HCT116 (cell line): ENCODE data around the gene GALNT18. TPM values are rescaled to one million over a fixed set of nuclear protein-coding genes. Genes with fewer than 3 reads are reported as not detected.

Experiments used
- ATAC-seq: fragments of 200-7000 bp; cut with Tn5 transposase; 2 replicates; pipeline ENCODE4 v1.9.1; 2020; ENCODE audit warnings: mild to moderate bottlenecking, moderate library complexity
- BruUV-seq: library from RNA; stranded (reverse); fragments of 400-500 nt; replicated peaks from 2 replicates; lab custom pipeline; 2021; lab: Mats Ljungman, UMichigan
- CTCF ChIA-PET: fragments of 300-600 bp; sonication (Branson Sonifier 250); formaldehyde crosslinking; loops from one replicate; lab custom pipeline; 2021; ENCODE audit warnings: antibody characterized with exemption; lab: Charles Lee
- POLR2A ChIA-PET: fragments of 300-600, 350-600 bp; sonication (Branson Sonifier 250); formaldehyde crosslinking; loops from one replicate; lab custom pipeline; 2021; ENCODE audit warnings: antibody characterized with exemption; lab: Charles Lee
- RAD21 ChIA-PET, 2 experiments: fragments of 300-600 bp; sonication (Branson Sonifier 250); formaldehyde crosslinking; loops; one replicate each; lab custom pipeline; 2023; ENCODE audit warnings: low total read pairs in 2 of 2; ENCODE audit not compliant: uncharacterized antibody in 2 of 2, unreplicated experiment in 2 of 2, low non-redundant PET in 1 of 2; lab: Charles Lee
- DNase-seq: peaks from one replicate; pipeline ENCODE4 v3.0.0-alpha.2; 2010; ENCODE audit warnings: low read depth, low spot score
- H2AFZ ChIP-seq: fragments of 200-600 bp; shearing (Covaris generic), sonication (generic); 2 replicates; pipeline ENCODE4 v1.6.1; 2017; ENCODE audit warnings: low read depth, mixed run types, mixed read lengths, antibody characterized with exemption, low read length; ENCODE audit not compliant: poor library complexity, severe bottlenecking
- H3K27ac ChIP-seq: 2 replicates; pipeline ENCODE4 v1.5.1; 2012; ENCODE audit warnings: low read depth, low read length
- H3K27me3 ChIP-seq: fragments of 200-600 bp; sonication (generic); 2 replicates; pipeline ENCODE4 v1.6.1; 2016; ENCODE audit warnings: mixed run types, low read length, mixed read lengths; ENCODE audit not compliant: insufficient read depth
- H3K36me3 ChIP-seq, 2 experiments: fragments of 200-500 bp in 1 of 2; fragments of 200-600 bp in 1 of 2; sonication (Bioruptor generic) in 1 of 2; sonication (generic) in 1 of 2; 2 replicates each; pipeline versions ENCODE4 v1.5.1 to v1.6.1; 2014 to 2016; ENCODE audit warnings: low read length in 2 of 2, inconsistent platforms in 1 of 2, mixed read lengths in 1 of 2, mixed run types in 1 of 2; ENCODE audit not compliant: insufficient read depth in 2 of 2, control insufficient read depth in 1 of 2
- H3K4me1 ChIP-seq, 2 experiments: fragments of 200-600 bp in 1 of 2; sonication (generic) in 1 of 2; 2 replicates each; pipeline versions ENCODE4 v1.5.1 to v1.6.1; 2012 to 2017; ENCODE audit warnings: low read length in 2 of 2, inconsistent platforms in 1 of 2, mild to moderate bottlenecking in 1 of 2, mixed read lengths in 1 of 2, mixed run types in 1 of 2, moderate library complexity in 1 of 2; ENCODE audit not compliant: insufficient read depth in 2 of 2, control insufficient read depth in 1 of 2
- H3K4me2 ChIP-seq: fragments of 200-600 bp; sonication (generic); 2 replicates; pipeline ENCODE4 v1.6.1; 2017; ENCODE audit warnings: mixed run types, low read length, mixed read lengths
- H3K4me3 ChIP-seq, 2 experiments: fragments of 200-600 bp in 1 of 2; sonication (generic) in 1 of 2; replicated peaks in 1 of 2; 2 replicates each; pipeline ENCODE4 v1.5.1; 2011 to 2016; ENCODE audit warnings: low read length in 2 of 2, control low read depth in 1 of 2, low read depth in 1 of 2, mild to moderate bottlenecking in 1 of 2, mixed read lengths in 1 of 2, mixed run types in 1 of 2
- H3K79me2 ChIP-seq: fragments of 200-600 bp; sonication (generic); 2 replicates; pipeline ENCODE4 v1.6.1; 2017; ENCODE audit warnings: mild to moderate bottlenecking, mixed run types, low read length, moderate library complexity, mixed read lengths; ENCODE audit not compliant: insufficient read depth
- H3K9ac ChIP-seq: fragments of 200-600 bp; sonication (generic); 2 replicates; pipeline ENCODE4 v1.6.1; 2016; ENCODE audit warnings: low read length, mixed read lengths
- H3K9me2 ChIP-seq: fragments of 200-600 bp; sonication (generic), shearing (Covaris generic); 2 replicates; pipeline ENCODE4 v1.6.1; 2017; ENCODE audit warnings: mixed run types, mild to moderate bottlenecking, moderate library complexity; ENCODE audit not compliant: insufficient read depth
- H3K9me3 ChIP-seq, 2 experiments: fragments of 200-500 bp in 1 of 2; fragments of 200-600 bp in 1 of 2; sonication (Bioruptor generic) in 1 of 2; sonication (generic) in 1 of 2; 2 replicates each; pipeline ENCODE4 v1.6.1; 2014 to 2017; ENCODE audit warnings: low read length in 2 of 2, mixed read lengths in 2 of 2, inconsistent platforms in 1 of 2, low read depth in 1 of 2, mild to moderate bottlenecking in 1 of 2, mixed run types in 1 of 2, moderate library complexity in 1 of 2; ENCODE audit not compliant: control insufficient read depth in 1 of 2, insufficient read depth in 1 of 2
- H4K20me1 ChIP-seq: fragments of 200-600 bp; sonication (generic), shearing (Covaris generic); 2 replicates; pipeline ENCODE4 v1.6.1; 2017; ENCODE audit warnings: mixed run types, mild to moderate bottlenecking, moderate library complexity; ENCODE audit not compliant: insufficient read depth
- CBX3 ChIP-seq: IDR thresholded peaks from 2 replicates; pipeline ENCODE4 v1.6.1; 2012; ENCODE audit warnings: low read depth
- EZH2phosphoT487 ChIP-seq: fragments of 200-600 bp; IDR thresholded peaks from 2 replicates; pipeline ENCODE4 v1.6.1; 2018; ENCODE audit warnings: antibody characterized with exemption, borderline replicate concordance
- intact Hi-C: fragments of 100-400 bp; cut with micrococcal nuclease; formaldehyde crosslinking; loops from 2 replicates; pipeline ENCODE4 v1.10.0; 2022
- total RNA-seq: library from RNA; stranded (reverse); gene quantifications from one replicate; pipeline ENCODE4 v1.2.1, GENCODE V29; 2021; ENCODE audit not compliant: unreplicated experiment
- TF ChIP-seq, protein P1 (sequence below), 3 experiments: fragments of 200-600 bp in 1 of 3; sonication (generic) in 1 of 3; IDR thresholded peaks in 2 of 3; conservative IDR thresholded peaks in 1 of 3; 2 replicates each; pipeline ENCODE4 v1.5.1; 2012 to 2017; ENCODE audit warnings: low read depth in 2 of 3, low read length in 2 of 3, antibody characterized with exemption in 1 of 3, borderline replicate concordance in 1 of 3, control low read depth in 1 of 3, mild to moderate bottlenecking in 1 of 3, mixed read lengths in 1 of 3, mixed run types in 1 of 3, moderate library complexity in 1 of 3; ENCODE audit not compliant: insufficient read depth in 1 of 3
- TF ChIP-seq, protein P2 (sequence below): IDR thresholded peaks from 2 replicates; pipeline ENCODE4 v1.6.1; 2012
- TF ChIP-seq, protein P3 (sequence below): IDR thresholded peaks from 2 replicates; pipeline ENCODE4 v1.6.1; 2011; ENCODE audit warnings: mild to moderate bottlenecking, low read length, moderate library complexity; ENCODE audit not compliant: insufficient replicate concordance; ENCODE audit errors: extremely low read depth
- TF ChIP-seq, protein P4 (sequence below): IDR thresholded peaks from 2 replicates; pipeline ENCODE4 v1.6.1; 2012

GALNT18 gene
- total RNA-seq, 1 experiment from 2014 or later = 19.9 TPM

DNA sequence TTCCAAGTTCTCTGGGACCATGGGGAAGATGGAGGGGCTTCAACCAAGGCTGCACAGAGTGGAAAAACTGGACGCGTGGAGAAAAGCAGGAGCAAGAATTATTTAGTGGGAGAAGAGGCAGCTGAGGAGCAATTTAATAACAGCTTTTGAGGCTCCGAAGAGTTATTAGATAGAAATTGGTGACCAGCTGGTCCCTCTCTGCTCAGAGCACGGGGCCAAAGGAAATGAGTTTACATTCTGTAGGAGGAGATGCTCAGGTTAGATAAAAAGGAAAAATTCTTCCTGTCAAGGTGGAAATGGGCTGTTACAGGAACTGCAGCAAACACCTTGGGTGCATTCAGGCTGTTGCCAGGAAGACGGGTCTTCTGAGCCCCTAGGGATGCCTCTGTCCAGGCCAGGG, 47.0 kb upstream of the GALNT18 start:
- H3K4me3 ChIP-seq = no peak overlapping the region
- intact Hi-C loops = no loop called here
- no peak overlapping the region for H3K9ac ChIP-seq

DNA sequence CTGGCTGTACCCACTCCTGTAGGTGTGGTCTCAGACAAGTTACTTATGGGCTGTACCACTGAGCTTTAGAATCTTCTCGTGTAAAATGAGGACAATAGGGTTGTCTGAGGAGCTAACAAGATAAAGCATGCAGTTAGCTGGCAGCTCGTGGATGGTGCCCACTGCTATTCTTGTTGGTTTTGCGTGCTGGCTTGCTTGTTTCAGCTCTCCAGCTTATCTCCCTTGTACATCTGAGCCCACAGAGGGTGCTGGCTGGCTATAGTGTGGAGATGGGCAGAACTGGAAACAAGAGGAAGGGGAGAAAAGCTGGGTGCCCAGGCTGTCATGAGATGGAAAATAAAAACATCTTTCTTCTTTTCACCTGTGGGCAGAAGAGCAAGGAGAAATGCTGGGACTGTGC, 46.5 kb upstream of the GALNT18 start:
- H3K27ac ChIP-seq = no peak overlapping the region
- DNase-seq (no peak), ATAC-seq (no peak)
- H3K79me2 ChIP-seq = no peaks in the 10 kb centered on the region
- CTCF ChIA-PET = no interaction called here
- no peak overlapping the region for H2AFZ ChIP-seq
- H3K9ac ChIP-seq = no peak overlapping the region
- RAD21 ChIA-PET = no interaction called here
- H3K4me3 ChIP-seq = no peak overlapping the region
- intact Hi-C loops = no loop called here
- peaks cover 6% of the 10 kb centered on the region; the same call in 1 of the 2 replicates for H3K27me3 ChIP-seq
- H3K4me2 ChIP-seq = no peak overlapping the region
- TF ChIP-seq, protein P1, sequence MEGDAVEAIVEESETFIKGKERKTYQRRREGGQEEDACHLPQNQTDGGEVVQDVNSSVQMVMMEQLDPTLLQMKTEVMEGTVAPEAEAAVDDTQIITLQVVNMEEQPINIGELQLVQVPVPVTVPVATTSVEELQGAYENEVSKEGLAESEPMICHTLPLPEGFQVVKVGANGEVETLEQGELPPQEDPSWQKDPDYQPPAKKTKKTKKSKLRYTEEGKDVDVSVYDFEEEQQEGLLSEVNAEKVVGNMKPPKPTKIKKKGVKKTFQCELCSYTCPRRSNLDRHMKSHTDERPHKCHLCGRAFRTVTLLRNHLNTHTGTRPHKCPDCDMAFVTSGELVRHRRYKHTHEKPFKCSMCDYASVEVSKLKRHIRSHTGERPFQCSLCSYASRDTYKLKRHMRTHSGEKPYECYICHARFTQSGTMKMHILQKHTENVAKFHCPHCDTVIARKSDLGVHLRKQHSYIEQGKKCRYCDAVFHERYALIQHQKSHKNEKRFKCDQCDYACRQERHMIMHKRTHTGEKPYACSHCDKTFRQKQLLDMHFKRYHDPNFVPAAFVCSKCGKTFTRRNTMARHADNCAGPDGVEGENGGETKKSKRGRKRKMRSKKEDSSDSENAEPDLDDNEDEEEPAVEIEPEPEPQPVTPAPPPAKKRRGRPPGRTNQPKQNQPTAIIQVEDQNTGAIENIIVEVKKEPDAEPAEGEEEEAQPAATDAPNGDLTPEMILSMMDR (IDR thresholded peaks at IDR 0.05 in 2 of 3, conservative IDR thresholded peaks at IDR 0.05 in 1 of 3; ENCODE audit: borderline replicate concordance in 1 of 3, insufficient read depth in 1 of 3, low read depth in 2 of 3, low read length in 2 of 3) = no peak
- no peak for TF ChIP-seq EZH2phosphoT487
- TF ChIP-seq, all 23 proteins: peak for 0
- H4K20me1 ChIP-seq = no peaks in the 10 kb centered on the region
- no peaks in the 10 kb centered on the region for H3K36me3 ChIP-seq
- POLR2A ChIA-PET = no interaction called here
- BruUV-seq = no TSS peak
- H3K4me1 ChIP-seq = no peaks in the 10 kb centered on the region
- H3K9me3 ChIP-seq = no peaks in the 10 kb centered on the region
- H3K9me2 ChIP-seq = no peaks in the 10 kb centered on the region

More for the DNA sequence above, 47.0 kb upstream of the GALNT18 start:
- no peak for DNase-seq
- ChIA-PET CTCF (no interaction called here), RAD21 (no interaction called here), POLR2A (no interaction called here)
- no peaks in the 10 kb centered on the region for H3K4me1 ChIP-seq
- no TSS peak for BruUV-seq
- H3K36me3 ChIP-seq = no peaks in the 10 kb centered on the region
- TF ChIP-seq, protein P2, sequence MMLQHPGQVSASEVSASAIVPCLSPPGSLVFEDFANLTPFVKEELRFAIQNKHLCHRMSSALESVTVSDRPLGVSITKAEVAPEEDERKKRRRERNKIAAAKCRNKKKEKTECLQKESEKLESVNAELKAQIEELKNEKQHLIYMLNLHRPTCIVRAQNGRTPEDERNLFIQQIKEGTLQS = no peak
- TF ChIP-seq, protein P3, sequence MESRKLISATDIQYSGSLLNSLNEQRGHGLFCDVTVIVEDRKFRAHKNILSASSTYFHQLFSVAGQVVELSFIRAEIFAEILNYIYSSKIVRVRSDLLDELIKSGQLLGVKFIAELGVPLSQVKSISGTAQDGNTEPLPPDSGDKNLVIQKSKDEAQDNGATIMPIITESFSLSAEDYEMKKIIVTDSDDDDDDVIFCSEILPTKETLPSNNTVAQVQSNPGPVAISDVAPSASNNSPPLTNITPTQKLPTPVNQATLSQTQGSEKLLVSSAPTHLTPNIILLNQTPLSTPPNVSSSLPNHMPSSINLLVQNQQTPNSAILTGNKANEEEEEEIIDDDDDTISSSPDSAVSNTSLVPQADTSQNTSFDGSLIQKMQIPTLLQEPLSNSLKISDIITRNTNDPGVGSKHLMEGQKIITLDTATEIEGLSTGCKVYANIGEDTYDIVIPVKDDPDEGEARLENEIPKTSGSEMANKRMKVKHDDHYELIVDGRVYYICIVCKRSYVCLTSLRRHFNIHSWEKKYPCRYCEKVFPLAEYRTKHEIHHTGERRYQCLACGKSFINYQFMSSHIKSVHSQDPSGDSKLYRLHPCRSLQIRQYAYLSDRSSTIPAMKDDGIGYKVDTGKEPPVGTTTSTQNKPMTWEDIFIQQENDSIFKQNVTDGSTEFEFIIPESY = no peak
- TF ChIP-seq, protein P4, sequence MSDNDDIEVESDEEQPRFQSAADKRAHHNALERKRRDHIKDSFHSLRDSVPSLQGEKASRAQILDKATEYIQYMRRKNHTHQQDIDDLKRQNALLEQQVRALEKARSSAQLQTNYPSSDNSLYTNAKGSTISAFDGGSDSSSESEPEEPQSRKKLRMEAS = no peak
- TF ChIP-seq EZH2phosphoT487 (no peak), CBX3 (no peak)
- H3K9me3 ChIP-seq = no peaks in the 10 kb centered on the region
- no peak overlapping the region for H3K27ac ChIP-seq
- H3K79me2 ChIP-seq = no peaks in the 10 kb centered on the region
- peaks cover 6% of the 10 kb centered on the region; the same call in 1 of the 2 replicates for H3K27me3 ChIP-seq
- no peak overlapping the region for H3K4me2 ChIP-seq
- ATAC-seq = no peak
- no peaks in the 10 kb centered on the region for H4K20me1 ChIP-seq
- H2AFZ ChIP-seq = no peak overlapping the region
- no peaks in the 10 kb centered on the region for H3K9me2 ChIP-seq
